SK-N-MC (cell line): ENCODE measurements around the gene ORC2.
"Not testable (repeated sequence)": the region's sequence is repeated elsewhere in the genome, so short reads cannot be mapped to it uniquely, and the experiment has no call there.

Source experiments
- DNase-seq: peaks from one replicate; pipeline ENCODE4 v3.0.0-alpha.2; 2011; ENCODE audit warnings: low read depth, low spot score
- H3K27ac ChIP-seq: fragments of 200-600 bp; sonication (generic); 2 replicates; pipeline ENCODE4 v1.5.1; 2016; ENCODE audit warnings: mixed run types
- H3K36me3 ChIP-seq: fragments of 200-600 bp; sonication (generic); 2 replicates; pipeline ENCODE4 v1.6.1; 2017; ENCODE audit warnings: antibody characterized with exemption, low read length, mixed read lengths; ENCODE audit not compliant: insufficient read depth
- H3K4me3 ChIP-seq: fragments of 200-600 bp; sonication (generic); 2 replicates; pipeline ENCODE4 v1.5.1; 2016
- H3K9ac ChIP-seq: fragments of 200-600 bp; sonication (generic); 2 replicates; pipeline ENCODE4 v1.8.0; 2017; ENCODE audit warnings: mixed run types, mixed read lengths; ENCODE audit not compliant: insufficient read length
- H3K9me3 ChIP-seq: fragments of 200-600 bp; sonication (generic); 2 replicates; pipeline ENCODE4 v1.6.1; 2017; ENCODE audit warnings: low read depth, mild to moderate bottlenecking, antibody characterized with exemption, low read length, moderate library complexity, mixed read lengths
- EZH2 ChIP-seq: fragments of 200-600 bp; sonication (generic); IDR thresholded peaks from one replicate; pipeline ENCODE4 v1.6.1; 2017; ENCODE audit warnings: antibody characterized with exemption
- FOXP2 ChIP-seq: optimal IDR thresholded peaks from 2 replicates; pipeline ENCODE3; 2011; ENCODE audit warnings: mild to moderate bottlenecking, moderate library complexity; ENCODE audit not compliant: insufficient read depth; ENCODE audit errors: extremely low read length, control extremely low read depth
- POLR2AphosphoS5 ChIP-seq: IDR thresholded peaks from 2 replicates; pipeline ENCODE4 v1.6.1; 2012; ENCODE audit warnings: mild to moderate bottlenecking, low read depth, low read length, borderline replicate concordance

ORC2 gene

GRCh38 chr2:200975672-200976071 is 12.2 kb upstream of the ORC2 start:
- DNase-seq = no peak
- Histone ChIP-seq H3K9me3 (no peaks in the 10 kb centered on the region), H3K9ac (no peak overlapping the region), H3K36me3 (no peaks in the 10 kb centered on the region; the same call in 1 of the 2 replicates), H3K27ac (no peak overlapping the region), H3K4me3 (no peak overlapping the region)
- TF ChIP-seq POLR2AphosphoS5 (no peak), EZH2 (no peak), FOXP2 (no peak)

GRCh38 chr2:200970057-200970456 is 6.6 kb upstream of the ORC2 start:
- not testable (repeated sequence) for H3K4me3 ChIP-seq, H3K9ac ChIP-seq, H3K27ac ChIP-seq, H3K9me3 ChIP-seq, DNase-seq, H3K36me3 ChIP-seq

- no peak for DNase-seq
- TF ChIP-seq EZH2 = no peak
- no peak for TF ChIP-seq POLR2AphosphoS5
- no peak for TF ChIP-seq FOXP2
Measured at GRCh38 chr2:200968735-200969134, 5.3 kb upstream of the ORC2 start.

GRCh38 chr2:200968162-200968561 is 4.7 kb upstream of the ORC2 start:
- Histone ChIP-seq H3K4me3 (no peak overlapping the region), H3K36me3 (no peaks in the 10 kb centered on the region), H3K9ac (no peak overlapping the region), H3K9me3 (no peaks in the 10 kb centered on the region), H3K27ac (no peak overlapping the region)
- no peak for TF ChIP-seq EZH2
- no peak for TF ChIP-seq POLR2AphosphoS5
- no peak for TF ChIP-seq FOXP2
- DNase-seq = no peak

More at GRCh38 chr2:200968735-200969134, 5.3 kb upstream of the ORC2 start:
- H3K27ac ChIP-seq = no peak overlapping the region
- H3K4me3 ChIP-seq = no peak overlapping the region
- H3K36me3 ChIP-seq = no peaks in the 10 kb centered on the region
- no peak overlapping the region for H3K9ac ChIP-seq
- no peaks in the 10 kb centered on the region for H3K9me3 ChIP-seq

GRCh38 chr2:200966770-200967169 is 3.3 kb upstream of the ORC2 start:
- Histone ChIP-seq H3K9ac (no peak overlapping the region), H3K27ac (peak overlapping the region; percentile 47; the same call in 1 of the 2 replicates), H3K36me3 (no peaks in the 10 kb centered on the region), H3K4me3 (no peak overlapping the region), H3K9me3 (no peaks in the 10 kb centered on the region)
- TF ChIP-seq FOXP2 = no peak
- TF ChIP-seq POLR2AphosphoS5 = no peak
- no peak for TF ChIP-seq EZH2
- peak; percentile 34 for DNase-seq

GRCh38 chr2:200964498-200964897 is 1.0 kb upstream of the ORC2 start:
- H3K4me3 ChIP-seq = peak overlapping the region; percentile 90
- no peaks in the 10 kb centered on the region for H3K9me3 ChIP-seq
- no peak overlapping the region for H3K27ac ChIP-seq
- TF ChIP-seq EZH2 = no peak
- TF ChIP-seq FOXP2 = no peak
- TF ChIP-seq POLR2AphosphoS5 = no peak
- no peak for DNase-seq
- H3K36me3 ChIP-seq = peaks cover 15% of the 10 kb centered on the region; the same call in 1 of the 2 replicates
- H3K9ac ChIP-seq = peak overlapping the region; percentile 80

- not testable (repeated sequence) for DNase-seq, H3K27ac ChIP-seq, H3K9me3 ChIP-seq
- H3K9ac ChIP-seq = peak overlapping the region; percentile 80
- peaks cover 21% of the 10 kb centered on the region for H3K36me3 ChIP-seq
- H3K4me3 ChIP-seq = peak overlapping the region; percentile 90
Measured at GRCh38 chr2:200963918-200964252, 425 bp upstream of the ORC2 start.

- Histone ChIP-seq H3K9ac (peak overlapping the region; percentile 89), H3K4me3 (peak overlapping the region; percentile 90), H3K9me3 (no peaks in the 10 kb centered on the region), H3K27ac (0 out of 2 replicates have a peak overlapping the region, but pooled peaks have one; percentile 40), H3K36me3 (peaks cover 29% of the 10 kb centered on the region)
- no peak for DNase-seq
- TF ChIP-seq EZH2 (no peak), FOXP2 (no peak), POLR2AphosphoS5 (no peak)
Measured at GRCh38 chr2:200962811-200963123, 693 bp downstream of the ORC2 start.

GRCh38 chr2:200961674-200962073 is 1.8 kb downstream of the ORC2 start:
- DNase-seq = no peak
- H3K36me3 ChIP-seq = peaks cover 38% of the 10 kb centered on the region
- H3K9ac ChIP-seq = peak overlapping the region; percentile 89
- no peaks in the 10 kb centered on the region for H3K9me3 ChIP-seq
- TF ChIP-seq EZH2 (no peak), FOXP2 (no peak), POLR2AphosphoS5 (no peak)
- peak overlapping the region; percentile 90 for H3K4me3 ChIP-seq
- H3K27ac ChIP-seq = no peak overlapping the region
